GM12892 (cell line): Measurements from ENCODE around the gene INO80E.

ENCODE experiments used
- POLR2A ChIP-seq: IDR thresholded peaks from 2 replicates; pipeline ENCODE4 v1.6.1; 2011; ENCODE audit warnings: low read depth, low read length, control low read depth
- POLR2AphosphoS5 ChIP-seq: IDR thresholded peaks from 2 replicates; pipeline ENCODE4 v1.6.1; 2011; ENCODE audit warnings: low read depth, low read length, control low read depth

GRCh38 chr16:30026449-30026848 is 30.4 kb downstream of the INO80E start:
- TF ChIP-seq POLR2AphosphoS5: no peak
- TF ChIP-seq POLR2A: no peak
